HG02870 (cell line): Measurements from ENCODE around the gene CDC20B.
"Not testable (repeated sequence)": the region's sequence is repeated elsewhere in the genome, so short reads cannot be mapped to it uniquely, and the experiment has no call there.

Experiments
- ATAC-seq: cut with Tn5 transposase; IDR thresholded peaks from one replicate; pipeline ENCODE4 v1.9.1; 2021; ENCODE audit warnings: mild to moderate bottlenecking, moderate library complexity; ENCODE audit not compliant: unreplicated experiment

Gene CDC20B

GRCh38 chr5:55104946-55105701 lies 67.9 kb downstream of the CDC20B start:
- ATAC-seq, result no peak

- ATAC-seq, result no peak
Observed at GRCh38 chr5:55104036-55104772, 68.8 kb downstream of the CDC20B start.

DNA sequence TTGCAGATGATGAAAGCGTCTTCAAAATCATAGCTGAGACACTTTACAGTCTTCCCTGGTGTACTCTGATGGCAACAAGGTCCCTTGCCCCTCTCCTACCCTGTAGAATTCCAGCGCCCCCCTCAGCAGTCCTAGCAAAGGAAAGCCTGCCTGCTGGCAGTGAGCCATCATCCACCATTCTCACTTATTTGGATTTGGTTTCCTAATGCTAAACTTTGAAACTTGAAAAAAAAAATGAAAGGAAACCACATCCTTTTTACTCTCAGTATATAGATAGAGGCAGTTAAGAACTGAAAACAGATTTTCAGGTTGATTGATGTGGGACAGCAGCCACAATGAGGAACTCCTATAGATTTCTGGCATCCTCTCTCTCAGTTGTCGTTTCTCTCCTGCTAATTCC lies 70.6 kb downstream of the CDC20B start, which contains the start of gene GZMA:
Gene GZMA (plus strand): TSS at position 299 of the 400 bp plus-strand sequence. CDS start 37 bp downstream, at position 336.
- ATAC-seq, result no peak

GRCh38 chr5:55101556-55102276 lies 71.3 kb downstream of the CDC20B start:
- ATAC-seq, result no peak

- ATAC-seq, result not testable (repeated sequence)
Observed at GRCh38 chr5:55101148-55101547, 71.8 kb downstream of the CDC20B start.

DNA sequence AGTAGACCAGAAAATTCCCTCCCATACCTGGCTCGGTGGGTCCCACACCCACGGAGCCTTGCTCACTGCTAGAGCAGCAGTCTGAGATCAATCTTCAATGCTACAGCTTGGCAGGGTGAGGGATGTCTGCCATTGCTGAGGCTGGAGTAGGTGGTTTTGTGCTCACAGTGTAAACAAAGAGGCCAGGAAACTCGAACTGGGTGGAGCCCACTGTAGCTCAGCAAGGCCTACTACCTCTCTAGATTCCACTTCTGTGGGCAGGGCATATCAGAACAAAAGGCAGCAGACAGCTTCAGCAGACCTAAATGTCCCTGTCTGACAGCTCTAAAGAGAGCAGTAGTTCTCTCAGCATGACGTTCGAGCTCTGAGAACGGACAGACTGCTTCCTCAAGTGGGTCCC lies 76.1 kb downstream of the CDC20B start:
- no peak for ATAC-seq

DNA sequence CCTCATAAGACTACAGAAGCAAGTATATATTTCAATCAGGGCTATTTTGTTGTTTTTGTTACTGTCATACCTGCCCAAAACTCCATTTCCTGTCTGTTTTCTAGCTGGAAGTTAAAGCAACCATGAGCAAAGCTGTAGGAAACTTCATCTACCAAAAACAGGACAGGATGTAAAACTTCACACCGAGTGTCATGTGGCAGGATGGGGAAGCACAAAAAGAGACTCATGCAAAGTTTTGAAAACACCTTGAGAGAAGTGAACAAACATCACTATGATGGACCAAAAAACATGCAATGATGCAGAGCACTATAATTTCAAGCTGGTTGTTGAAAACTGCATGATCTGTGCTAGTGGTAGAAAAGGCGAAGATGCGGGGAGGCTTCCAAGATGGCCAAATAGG lies 76.8 kb downstream of the CDC20B start:
- ATAC-seq, result no peak

GRCh38 chr5:55091011-55091410 lies 82.0 kb downstream of the CDC20B start:
- not testable (repeated sequence) for ATAC-seq

DNA sequence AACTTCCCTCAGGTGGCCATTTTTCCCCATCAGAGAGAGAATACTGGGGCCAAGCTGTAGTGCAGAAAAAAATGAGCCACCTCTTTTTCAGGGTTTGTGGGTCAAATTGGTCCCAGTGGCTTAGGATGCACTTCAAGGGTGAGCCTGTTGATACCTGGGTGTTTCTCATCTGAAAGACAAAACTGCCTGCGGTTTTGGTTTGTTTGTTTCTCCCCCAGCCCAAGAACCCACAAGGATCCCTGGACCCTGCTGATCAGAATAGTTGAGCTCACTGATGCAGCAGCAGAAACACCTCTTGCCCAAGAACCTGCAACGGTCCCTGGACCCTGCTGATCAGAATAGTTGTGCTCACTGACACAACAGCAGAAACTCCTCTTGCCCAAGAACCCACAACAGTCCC lies 83.7 kb downstream of the CDC20B start:
- not testable (repeated sequence) for ATAC-seq

DNA sequence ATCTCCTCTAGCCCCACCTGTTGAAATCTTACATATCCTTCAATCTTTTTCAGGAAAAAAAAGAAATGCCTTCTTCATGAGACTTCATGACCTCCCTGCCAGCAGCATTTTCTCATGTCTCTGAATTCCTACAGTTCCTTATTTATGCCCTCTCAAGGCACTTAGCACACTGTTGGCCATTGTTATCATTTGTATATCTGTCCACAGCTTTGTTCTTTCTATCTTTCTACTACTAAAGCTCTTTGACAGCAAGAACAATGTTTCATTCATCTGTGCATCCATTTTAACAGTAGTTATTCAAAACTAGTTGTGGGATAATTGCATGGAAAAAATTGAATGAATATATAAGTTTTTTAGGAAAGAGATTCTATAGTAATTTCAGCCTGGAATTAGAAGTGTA lies 91.4 kb downstream of the CDC20B start:
- ATAC-seq, result no peak

- ATAC-seq, result no peak
Observed at GRCh38 chr5:55073211-55073610, 99.8 kb downstream of the CDC20B start.

DNA sequence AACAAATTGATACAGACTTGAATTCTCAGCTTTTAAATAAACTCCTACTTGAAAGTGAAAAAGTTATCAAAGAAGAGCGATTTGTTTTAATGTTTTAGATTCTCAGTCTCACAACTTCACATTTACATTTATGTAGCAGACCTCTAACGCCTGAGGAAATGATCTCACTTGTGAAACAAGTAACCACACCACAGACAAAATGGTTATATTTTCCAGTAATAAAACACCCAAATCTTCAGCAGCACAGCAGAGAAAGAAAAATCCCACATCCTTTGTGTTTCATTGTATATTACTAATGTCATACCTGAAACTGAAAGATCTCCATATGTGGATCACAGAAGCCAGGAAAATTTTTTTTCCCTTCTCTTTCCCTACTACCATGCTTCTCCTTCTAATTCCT lies 100.3 kb downstream of the CDC20B start:
- no peak for ATAC-seq

DNA sequence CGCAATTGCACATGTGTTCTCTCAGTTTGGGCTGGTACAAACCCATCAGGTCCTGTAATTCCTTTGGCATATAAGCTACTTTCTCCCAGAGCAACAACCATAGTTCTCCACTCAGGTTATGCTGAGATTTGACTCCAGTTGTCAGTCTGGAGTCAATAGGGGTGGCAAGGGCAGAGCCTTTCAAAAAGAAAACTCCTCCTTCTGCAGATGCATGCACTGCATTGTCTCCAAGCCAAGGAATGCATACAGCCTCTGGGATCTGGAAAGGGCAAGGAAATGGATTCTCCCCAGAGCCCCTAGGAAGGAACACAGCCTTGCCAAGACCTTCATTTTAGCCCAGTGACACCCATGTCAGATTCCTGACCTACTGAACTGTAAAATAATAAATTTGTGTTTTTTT lies 101.6 kb downstream of the CDC20B start:
- ATAC-seq, result no peak

GRCh38 chr5:55070968-55071367 lies 102.0 kb downstream of the CDC20B start:
- no peak for ATAC-seq

- no peak for ATAC-seq
Observed at GRCh38 chr5:55066277-55066676, 106.7 kb downstream of the CDC20B start.

- ATAC-seq, result no peak
Observed at GRCh38 chr5:55064523-55064922, 108.5 kb downstream of the CDC20B start.

GRCh38 chr5:55063899-55064298 lies 109.1 kb downstream of the CDC20B start:
- ATAC-seq, result no peak

DNA sequence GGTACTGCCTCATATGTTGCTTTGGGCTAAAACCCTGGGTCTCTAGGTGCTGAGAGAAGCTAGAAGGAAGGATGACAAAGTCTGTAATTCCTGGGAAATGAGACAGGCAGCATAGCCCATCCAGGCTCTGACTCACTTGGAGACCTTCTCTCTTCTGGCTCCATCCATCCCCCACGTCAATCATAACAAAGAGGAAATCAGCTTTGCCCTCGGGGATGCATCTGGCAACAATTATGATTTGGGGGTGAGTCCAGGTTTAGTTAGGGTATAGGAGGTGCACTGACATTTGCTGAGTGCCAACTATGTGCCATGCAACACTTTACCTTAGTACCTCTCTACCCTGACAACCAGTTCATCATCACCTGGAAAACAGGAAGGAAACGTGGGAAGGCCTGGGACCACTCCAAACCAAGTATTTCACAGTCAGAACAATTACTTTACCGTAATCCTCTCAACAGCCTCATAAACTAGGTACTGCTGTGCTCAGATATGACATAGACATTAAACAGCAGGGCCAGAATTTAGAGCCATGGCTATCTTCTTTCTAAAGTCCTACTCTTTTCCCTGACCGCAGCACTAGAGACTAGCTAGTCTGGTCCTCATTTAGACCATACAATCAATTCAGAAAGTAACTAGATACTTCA lies 109.6 kb downstream of the CDC20B start:
- ATAC-seq, result no peak
